ENCODE measurements around the gene ZNF630.

Gene ZNF630

DNA sequence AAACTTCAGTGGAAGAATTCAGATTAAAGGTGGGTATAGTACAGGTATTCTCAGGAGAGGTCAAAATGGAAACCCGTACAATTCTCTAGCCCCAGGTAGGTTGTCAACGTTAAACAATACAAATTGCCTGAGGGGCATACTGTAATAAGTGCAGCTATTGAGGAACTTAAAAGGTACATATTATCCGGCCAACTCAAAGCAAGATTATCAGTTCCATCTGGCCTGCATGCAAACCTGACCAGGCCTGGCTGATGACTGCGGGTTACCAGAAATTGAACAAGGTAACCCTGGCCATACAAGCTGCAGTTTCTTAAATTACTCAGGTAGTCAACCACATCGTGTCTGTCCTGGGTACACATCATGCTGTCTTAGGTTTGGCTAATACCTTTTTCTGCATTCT, 12.3 kb upstream of the ZNF630 start:
- Histone ChIP-seq H3K9me2 (replicated peaks; ENCODE audit: low read depth, low read length) (no peaks in the 10 kb centered on the region), H3F3A (ENCODE audit: low read depth) (no peaks in the 10 kb centered on the region), H3K36me3 (ENCODE audit: insufficient read depth, low read length) (no peaks in the 10 kb centered on the region), H3K9ac (ENCODE audit: low read depth, low read length, poor library complexity, severe bottlenecking) (no peak overlapping the region), H4K20me1 (ENCODE audit: insufficient read depth, low read length, poor library complexity, severe bottlenecking) (no peaks in the 10 kb centered on the region), H2AFZ (ENCODE audit: low read length) (no peak overlapping the region), H3K27me3 (ENCODE audit: insufficient read depth, low read length, poor library complexity, severe bottlenecking) (no peaks in the 10 kb centered on the region), H3K4me2 (ENCODE audit: low read depth, low read length, poor library complexity, severe bottlenecking) (no peak overlapping the region), H3K79me2 (ENCODE audit: insufficient read depth, low read length) (no peaks in the 10 kb centered on the region), H3K9me3 (ENCODE audit: insufficient read depth, low read depth, low read length) (no peaks in the 10 kb centered on the region), H3K4me3 (ENCODE audit: low read length, poor library complexity, severe bottlenecking) (no peak overlapping the region), H3K4me1 (ENCODE audit: insufficient read depth, low read length, poor library complexity, severe bottlenecking) (no peaks in the 10 kb centered on the region)
- no peak for TF ChIP-seq EZH2phosphoT487 (IDR thresholded peaks at IDR 0.05; ENCODE audit: borderline replicate concordance)
- TF ChIP-seq, protein P1, sequence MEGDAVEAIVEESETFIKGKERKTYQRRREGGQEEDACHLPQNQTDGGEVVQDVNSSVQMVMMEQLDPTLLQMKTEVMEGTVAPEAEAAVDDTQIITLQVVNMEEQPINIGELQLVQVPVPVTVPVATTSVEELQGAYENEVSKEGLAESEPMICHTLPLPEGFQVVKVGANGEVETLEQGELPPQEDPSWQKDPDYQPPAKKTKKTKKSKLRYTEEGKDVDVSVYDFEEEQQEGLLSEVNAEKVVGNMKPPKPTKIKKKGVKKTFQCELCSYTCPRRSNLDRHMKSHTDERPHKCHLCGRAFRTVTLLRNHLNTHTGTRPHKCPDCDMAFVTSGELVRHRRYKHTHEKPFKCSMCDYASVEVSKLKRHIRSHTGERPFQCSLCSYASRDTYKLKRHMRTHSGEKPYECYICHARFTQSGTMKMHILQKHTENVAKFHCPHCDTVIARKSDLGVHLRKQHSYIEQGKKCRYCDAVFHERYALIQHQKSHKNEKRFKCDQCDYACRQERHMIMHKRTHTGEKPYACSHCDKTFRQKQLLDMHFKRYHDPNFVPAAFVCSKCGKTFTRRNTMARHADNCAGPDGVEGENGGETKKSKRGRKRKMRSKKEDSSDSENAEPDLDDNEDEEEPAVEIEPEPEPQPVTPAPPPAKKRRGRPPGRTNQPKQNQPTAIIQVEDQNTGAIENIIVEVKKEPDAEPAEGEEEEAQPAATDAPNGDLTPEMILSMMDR (conservative IDR thresholded peaks at IDR 0.05; ENCODE audit: low read length) = no peak

DNA sequence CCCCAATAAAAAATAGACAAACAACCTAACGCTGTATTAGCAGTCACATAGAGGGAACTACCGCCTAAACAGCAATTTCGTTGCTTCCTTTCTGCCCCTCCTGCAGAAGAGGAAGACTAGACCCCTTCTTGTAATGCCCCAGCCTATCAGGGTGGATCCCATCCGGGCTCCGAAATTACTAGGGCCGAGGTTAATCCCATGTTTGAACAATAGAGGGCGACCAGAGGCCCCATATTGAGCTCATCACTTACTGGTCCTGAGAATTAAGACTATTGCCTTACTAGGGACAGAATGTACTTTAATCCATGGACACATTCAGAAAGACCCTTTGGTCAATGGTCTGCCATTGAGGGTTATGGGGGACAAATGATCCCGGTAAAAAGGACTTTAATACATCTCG, 11.8 kb upstream of the ZNF630 start:
- H3K4me2 ChIP-seq (ENCODE audit: low read depth, low read length, poor library complexity, severe bottlenecking) = peak overlapping the region; percentile 23
- no peaks in the 10 kb centered on the region for H3K9me3 ChIP-seq (ENCODE audit: insufficient read depth, low read depth, low read length)
- H2AFZ ChIP-seq (ENCODE audit: low read length) = peak overlapping the region; percentile 56; the same call in 1 of the 2 replicates
- no peaks in the 10 kb centered on the region for H3K79me2 ChIP-seq (ENCODE audit: insufficient read depth, low read length)
- H3K4me3 ChIP-seq (ENCODE audit: low read length, poor library complexity, severe bottlenecking) = no peak overlapping the region
- TF ChIP-seq, protein P1 (conservative IDR thresholded peaks at IDR 0.05; ENCODE audit: low read length) = peak; percentile 62
- no peak for TF ChIP-seq EZH2phosphoT487 (IDR thresholded peaks at IDR 0.05; ENCODE audit: borderline replicate concordance)
- no peaks in the 10 kb centered on the region for H3F3A ChIP-seq (ENCODE audit: low read depth)
- H3K4me1 ChIP-seq (ENCODE audit: insufficient read depth, low read length, poor library complexity, severe bottlenecking) = no peaks in the 10 kb centered on the region
- H3K9ac ChIP-seq (ENCODE audit: low read depth, low read length, poor library complexity, severe bottlenecking) = no peak overlapping the region
- no peaks in the 10 kb centered on the region for H3K27me3 ChIP-seq (ENCODE audit: insufficient read depth, low read length, poor library complexity, severe bottlenecking)
- H3K36me3 ChIP-seq (ENCODE audit: insufficient read depth, low read length) = no peaks in the 10 kb centered on the region
- no peaks in the 10 kb centered on the region for H4K20me1 ChIP-seq (ENCODE audit: insufficient read depth, low read length, poor library complexity, severe bottlenecking)
- H3K9me2 ChIP-seq (replicated peaks; ENCODE audit: low read depth, low read length) = no peaks in the 10 kb centered on the region

DNA sequence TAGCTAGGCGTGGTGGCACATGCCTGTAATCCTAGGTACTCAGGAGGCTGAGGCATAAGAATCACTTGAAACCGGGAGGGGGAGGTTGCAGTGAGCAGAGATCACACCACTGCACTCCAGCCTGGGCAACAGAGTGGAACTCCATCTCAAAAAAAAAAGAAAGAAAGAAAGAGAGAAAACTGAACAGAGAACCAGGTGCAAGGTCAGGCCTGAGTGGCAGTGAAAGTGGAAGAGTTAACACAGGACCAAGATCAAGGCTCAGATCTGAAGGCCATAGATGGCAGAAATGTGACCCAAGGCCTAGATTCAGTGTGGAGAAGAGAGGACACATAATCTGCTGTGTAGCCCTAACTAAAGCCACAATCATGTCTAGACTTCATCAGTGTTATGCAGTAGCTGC, 4.9 kb upstream of the ZNF630 start:
- no peak overlapping the region for H3K4me2 ChIP-seq (ENCODE audit: low read depth, low read length, poor library complexity, severe bottlenecking)
- no peak overlapping the region for H2AFZ ChIP-seq (ENCODE audit: low read length)
- no peaks in the 10 kb centered on the region for H3K79me2 ChIP-seq (ENCODE audit: insufficient read depth, low read length)
- no peaks in the 10 kb centered on the region for H3K27me3 ChIP-seq (ENCODE audit: insufficient read depth, low read length, poor library complexity, severe bottlenecking)
- no peak overlapping the region for H3K9ac ChIP-seq (ENCODE audit: low read depth, low read length, poor library complexity, severe bottlenecking)
- H3K9me3 ChIP-seq (ENCODE audit: insufficient read depth, low read depth, low read length) = no peaks in the 10 kb centered on the region
- H3K36me3 ChIP-seq (ENCODE audit: insufficient read depth, low read length) = no peaks in the 10 kb centered on the region
- no peak overlapping the region for H3K4me3 ChIP-seq (ENCODE audit: low read length, poor library complexity, severe bottlenecking)
- H3K4me1 ChIP-seq (ENCODE audit: insufficient read depth, low read length, poor library complexity, severe bottlenecking) = no peaks in the 10 kb centered on the region
- no peak for TF ChIP-seq EZH2phosphoT487 (IDR thresholded peaks at IDR 0.05; ENCODE audit: borderline replicate concordance)
- TF ChIP-seq, protein P1 (conservative IDR thresholded peaks at IDR 0.05; ENCODE audit: low read length) = no peak
- H4K20me1 ChIP-seq (ENCODE audit: insufficient read depth, low read length, poor library complexity, severe bottlenecking) = no peaks in the 10 kb centered on the region
- H3F3A ChIP-seq (ENCODE audit: low read depth) = no peaks in the 10 kb centered on the region
- no peaks in the 10 kb centered on the region for H3K9me2 ChIP-seq (replicated peaks; ENCODE audit: low read depth, low read length)

Measured in Loucy (cell line).